Measurements from ENCODE around the gene GRIK3. TPM values are rescaled to one million over a fixed set of nuclear protein-coding genes. Genes with fewer than 3 reads are reported as not detected.

GRIK3 gene
- polyA plus RNA-seq, 2 of the 4 experiments (the other 2 are of a cell fraction), result not detected

DNA sequence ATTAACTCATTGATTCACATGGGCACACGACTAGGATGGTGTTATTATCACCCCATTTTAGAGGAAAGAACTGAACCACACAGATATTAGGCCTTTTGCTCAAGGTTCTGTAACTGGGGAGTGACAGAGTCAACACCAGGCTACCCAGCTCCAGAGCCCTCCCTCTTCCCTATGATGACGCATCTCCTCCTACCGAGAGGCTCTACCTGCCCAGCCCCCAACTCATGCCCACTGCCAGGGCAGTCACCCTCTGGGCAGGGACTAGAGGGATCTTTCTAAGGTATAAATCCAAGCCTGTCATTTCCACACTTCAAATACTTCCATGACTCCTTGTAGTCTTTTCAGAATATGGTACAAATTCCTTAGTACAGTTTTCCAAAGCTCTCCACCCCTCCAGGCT lies 171.3 kb downstream of the GRIK3 start:
- Histone ChIP-seq H3K4me2 (no peak overlapping the region), H3K27ac (no peak overlapping the region), H3K4me1 (no peaks in the 10 kb centered on the region), H3K9me3 (no peaks in the 10 kb centered on the region), H3K4me3 (no peak overlapping the region)
- WGBS (ENCODE audit: missing lambda C conversion rate), result 7% methylated on average over 3 of the region's 3 CpGs
- DNase-seq (ENCODE audit: low read depth in 1 of 2, low spot score in 1 of 2) (no peak), FAIRE-seq (no peak), ATAC-seq (no peak)
- POLR2A ChIA-PET, result no interaction called here
- TF ChIP-seq, protein P1, sequence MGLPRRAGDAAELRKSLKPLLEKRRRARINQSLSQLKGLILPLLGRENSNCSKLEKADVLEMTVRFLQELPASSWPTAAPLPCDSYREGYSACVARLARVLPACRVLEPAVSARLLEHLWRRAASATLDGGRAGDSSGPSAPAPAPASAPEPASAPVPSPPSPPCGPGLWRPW (IDR thresholded peaks at IDR 0.05), result no peak
- no peak for TF ChIP-seq ZC3H11A (IDR thresholded peaks at IDR 0.05)
- no peak for TF ChIP-seq CEBPB (IDR thresholded peaks at IDR 0.05)
- no peak for TF ChIP-seq FOSL2 (IDR thresholded peaks at IDR 0.05)
- TF ChIP-seq FOSL2 (CRISPR knock-in tag; IDR thresholded peaks at IDR 0.05), result no peak
- TF ChIP-seq ZFP36 (IDR thresholded peaks at IDR 0.05; ENCODE audit: borderline replicate concordance, partially characterized antibody), result no peak
- no peak for TF ChIP-seq BHLHE40 (IDR thresholded peaks at IDR 0.05; ENCODE audit: low read depth, low read length)
- TF ChIP-seq FOXS1 (CRISPR knock-in tag; IDR thresholded peaks at IDR 0.05), result no peak
- TF ChIP-seq MYC (IDR thresholded peaks at IDR 0.05; ENCODE audit: borderline replicate concordance, low read length), result no peak
- TF ChIP-seq, protein P2, sequence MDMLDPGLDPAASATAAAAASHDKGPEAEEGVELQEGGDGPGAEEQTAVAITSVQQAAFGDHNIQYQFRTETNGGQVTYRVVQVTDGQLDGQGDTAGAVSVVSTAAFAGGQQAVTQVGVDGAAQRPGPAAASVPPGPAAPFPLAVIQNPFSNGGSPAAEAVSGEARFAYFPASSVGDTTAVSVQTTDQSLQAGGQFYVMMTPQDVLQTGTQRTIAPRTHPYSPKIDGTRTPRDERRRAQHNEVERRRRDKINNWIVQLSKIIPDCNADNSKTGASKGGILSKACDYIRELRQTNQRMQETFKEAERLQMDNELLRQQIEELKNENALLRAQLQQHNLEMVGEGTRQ (IDR thresholded peaks at IDR 0.05), result no peak
- TF ChIP-seq, protein P3, sequence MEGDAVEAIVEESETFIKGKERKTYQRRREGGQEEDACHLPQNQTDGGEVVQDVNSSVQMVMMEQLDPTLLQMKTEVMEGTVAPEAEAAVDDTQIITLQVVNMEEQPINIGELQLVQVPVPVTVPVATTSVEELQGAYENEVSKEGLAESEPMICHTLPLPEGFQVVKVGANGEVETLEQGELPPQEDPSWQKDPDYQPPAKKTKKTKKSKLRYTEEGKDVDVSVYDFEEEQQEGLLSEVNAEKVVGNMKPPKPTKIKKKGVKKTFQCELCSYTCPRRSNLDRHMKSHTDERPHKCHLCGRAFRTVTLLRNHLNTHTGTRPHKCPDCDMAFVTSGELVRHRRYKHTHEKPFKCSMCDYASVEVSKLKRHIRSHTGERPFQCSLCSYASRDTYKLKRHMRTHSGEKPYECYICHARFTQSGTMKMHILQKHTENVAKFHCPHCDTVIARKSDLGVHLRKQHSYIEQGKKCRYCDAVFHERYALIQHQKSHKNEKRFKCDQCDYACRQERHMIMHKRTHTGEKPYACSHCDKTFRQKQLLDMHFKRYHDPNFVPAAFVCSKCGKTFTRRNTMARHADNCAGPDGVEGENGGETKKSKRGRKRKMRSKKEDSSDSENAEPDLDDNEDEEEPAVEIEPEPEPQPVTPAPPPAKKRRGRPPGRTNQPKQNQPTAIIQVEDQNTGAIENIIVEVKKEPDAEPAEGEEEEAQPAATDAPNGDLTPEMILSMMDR (IDR thresholded peaks at IDR 0.05), result no peak
- TF ChIP-seq CHD2 (IDR thresholded peaks at IDR 0.05; ENCODE audit: low read length, partially characterized antibody), result no peak
- no peak for TF ChIP-seq KDM5A (IDR thresholded peaks at IDR 0.05)
- TF ChIP-seq HOXB5 (CRISPR knock-in tag; IDR thresholded peaks at IDR 0.05), result no peak
- CTCF ChIA-PET, result interaction anchor here (1.4 kb wide), 1 partner anchor 7 kb away, joined by 5 read pairs; no protein-coding TSS in a partner anchor

DNA sequence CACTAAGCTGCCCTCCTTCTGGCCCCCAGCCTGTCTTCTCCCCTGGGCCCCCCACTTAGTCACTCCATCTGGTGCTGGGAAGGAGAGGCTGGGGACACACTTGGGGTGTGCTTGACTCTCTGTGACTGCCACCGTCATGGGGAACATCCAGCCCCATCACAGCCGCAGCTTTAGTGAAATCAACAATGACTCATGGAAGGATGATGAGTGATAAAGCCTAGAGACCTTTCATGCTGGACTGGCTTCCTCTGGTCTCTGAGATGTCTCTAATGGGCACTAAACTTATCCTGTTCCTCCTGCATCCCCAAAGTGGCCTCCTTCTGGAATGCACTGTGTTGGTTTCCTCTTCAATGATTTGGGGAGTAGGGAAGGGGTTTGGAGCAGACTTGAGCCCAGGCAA lies 172.9 kb downstream of the GRIK3 start:
- no peaks in the 10 kb centered on the region for H3K4me1 ChIP-seq

More for the DNA sequence above, 172.9 kb downstream of the GRIK3 start:
- FAIRE-seq (no peak), ATAC-seq (no peak), DNase-seq (ENCODE audit: low read depth in 1 of 2, low spot score in 1 of 2) (no peak)
- Histone ChIP-seq H3K4me2 (no peak overlapping the region), H3K27ac (no peak overlapping the region), H3K9me3 (no peaks in the 10 kb centered on the region), H3K4me3 (no peak overlapping the region)
- 0% methylated on average over 2 of the region's 2 CpGs for WGBS (ENCODE audit: missing lambda C conversion rate)
- CTCF ChIA-PET, result no interaction called here
- POLR2A ChIA-PET, result no interaction called here
- no peak for TF ChIP-seq POLR2A (IDR thresholded peaks at IDR 0.05; ENCODE audit: low read length)
- no peak for TF ChIP-seq RAD21 (conservative IDR thresholded peaks at IDR 0.05 in 1 of 2, IDR thresholded peaks at IDR 0.05 in 1 of 2)
- TF ChIP-seq, protein P4, sequence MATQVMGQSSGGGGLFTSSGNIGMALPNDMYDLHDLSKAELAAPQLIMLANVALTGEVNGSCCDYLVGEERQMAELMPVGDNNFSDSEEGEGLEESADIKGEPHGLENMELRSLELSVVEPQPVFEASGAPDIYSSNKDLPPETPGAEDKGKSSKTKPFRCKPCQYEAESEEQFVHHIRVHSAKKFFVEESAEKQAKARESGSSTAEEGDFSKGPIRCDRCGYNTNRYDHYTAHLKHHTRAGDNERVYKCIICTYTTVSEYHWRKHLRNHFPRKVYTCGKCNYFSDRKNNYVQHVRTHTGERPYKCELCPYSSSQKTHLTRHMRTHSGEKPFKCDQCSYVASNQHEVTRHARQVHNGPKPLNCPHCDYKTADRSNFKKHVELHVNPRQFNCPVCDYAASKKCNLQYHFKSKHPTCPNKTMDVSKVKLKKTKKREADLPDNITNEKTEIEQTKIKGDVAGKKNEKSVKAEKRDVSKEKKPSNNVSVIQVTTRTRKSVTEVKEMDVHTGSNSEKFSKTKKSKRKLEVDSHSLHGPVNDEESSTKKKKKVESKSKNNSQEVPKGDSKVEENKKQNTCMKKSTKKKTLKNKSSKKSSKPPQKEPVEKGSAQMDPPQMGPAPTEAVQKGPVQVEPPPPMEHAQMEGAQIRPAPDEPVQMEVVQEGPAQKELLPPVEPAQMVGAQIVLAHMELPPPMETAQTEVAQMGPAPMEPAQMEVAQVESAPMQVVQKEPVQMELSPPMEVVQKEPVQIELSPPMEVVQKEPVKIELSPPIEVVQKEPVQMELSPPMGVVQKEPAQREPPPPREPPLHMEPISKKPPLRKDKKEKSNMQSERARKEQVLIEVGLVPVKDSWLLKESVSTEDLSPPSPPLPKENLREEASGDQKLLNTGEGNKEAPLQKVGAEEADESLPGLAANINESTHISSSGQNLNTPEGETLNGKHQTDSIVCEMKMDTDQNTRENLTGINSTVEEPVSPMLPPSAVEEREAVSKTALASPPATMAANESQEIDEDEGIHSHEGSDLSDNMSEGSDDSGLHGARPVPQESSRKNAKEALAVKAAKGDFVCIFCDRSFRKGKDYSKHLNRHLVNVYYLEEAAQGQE (IDR thresholded peaks at IDR 0.05), result no peak
- no peak for TF ChIP-seq JUNB (IDR thresholded peaks at IDR 0.05)
- no peak for TF ChIP-seq CBX8 (IDR thresholded peaks at IDR 0.05)
- no peak for TF ChIP-seq EP300 (IDR thresholded peaks at IDR 0.05)
- TF ChIP-seq HOXA7 (CRISPR knock-in tag; IDR thresholded peaks at IDR 0.05), result no peak
- TF ChIP-seq, protein P5, sequence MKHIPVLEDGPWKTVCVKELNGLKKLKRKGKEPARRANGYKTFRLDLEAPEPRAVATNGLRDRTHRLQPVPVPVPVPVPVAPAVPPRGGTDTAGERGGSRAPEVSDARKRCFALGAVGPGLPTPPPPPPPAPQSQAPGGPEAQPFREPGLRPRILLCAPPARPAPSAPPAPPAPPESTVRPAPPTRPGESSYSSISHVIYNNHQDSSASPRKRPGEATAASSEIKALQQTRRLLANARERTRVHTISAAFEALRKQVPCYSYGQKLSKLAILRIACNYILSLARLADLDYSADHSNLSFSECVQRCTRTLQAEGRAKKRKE (CRISPR knock-in tag; IDR thresholded peaks at IDR 0.05; ENCODE audit: low read depth), result no peak
- TF ChIP-seq HOXB13 (CRISPR knock-in tag; IDR thresholded peaks at IDR 0.05; ENCODE audit: low read depth), result no peak
